ENCODE measurements around the gene HYAL2.

DNA sequence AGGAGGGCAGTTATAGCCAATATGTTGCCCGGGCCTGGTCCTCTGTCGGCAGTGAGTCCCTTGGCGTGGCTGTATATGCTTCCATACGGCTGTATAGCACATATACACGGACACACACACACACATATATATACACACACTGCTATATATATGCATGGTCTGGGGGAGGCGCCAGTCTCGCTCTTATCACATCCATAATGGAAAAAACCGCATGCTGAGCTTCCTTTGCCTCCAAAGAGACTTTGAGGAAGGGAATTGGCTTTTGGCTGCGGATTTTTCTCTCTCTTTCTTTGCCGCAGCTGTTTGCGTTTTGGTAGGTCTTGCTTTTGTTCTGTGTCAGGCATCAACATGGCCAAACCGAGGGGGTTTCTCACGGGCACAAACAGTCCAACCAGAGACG is 48.0 kb upstream of the HYAL2 start:
- TF ChIP-seq MYNN (IDR thresholded peaks at IDR 0.05) = no peak
- no peak for TF ChIP-seq MYNN (CRISPR knock-in tag; IDR thresholded peaks at IDR 0.05)
- TF ChIP-seq ZNF143 (CRISPR knock-in tag; IDR thresholded peaks at IDR 0.05) = no peak
- TF ChIP-seq ZHX1 (conservative IDR thresholded peaks at IDR 0.05; ENCODE audit: low read length) = no peak
- no peak for TF ChIP-seq PRMT5 (CRISPR knock-in tag; IDR thresholded peaks at IDR 0.05)
- TF ChIP-seq, protein P1, sequence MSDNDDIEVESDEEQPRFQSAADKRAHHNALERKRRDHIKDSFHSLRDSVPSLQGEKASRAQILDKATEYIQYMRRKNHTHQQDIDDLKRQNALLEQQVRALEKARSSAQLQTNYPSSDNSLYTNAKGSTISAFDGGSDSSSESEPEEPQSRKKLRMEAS (CRISPR knock-in tag; IDR thresholded peaks at IDR 0.05) = peak; percentile 53; the same call in 1 of the 2 replicates
- TF ChIP-seq ZNF121 (CRISPR knock-in tag; conservative IDR thresholded peaks at IDR 0.05) = no peak
